ENCODE measurements around the gene TMX1.

GRCh38 chr14:51210594-51210993, 29.5 kb upstream of the TMX1 start:
- TF ChIP-seq CTCF (conservative IDR thresholded peaks at IDR 0.05; ENCODE audit: low read depth, low read length) = no peak
- TF ChIP-seq EZH2 (IDR thresholded peaks at IDR 0.05; ENCODE audit: low read length, unreplicated experiment) = no peak
- TF ChIP-seq EZH2phosphoT487 (IDR thresholded peaks at IDR 0.05; ENCODE audit: borderline replicate concordance, low read length) = no peak
